Suprapubic skin (tissue), 3 donors: Measurements from ENCODE around the gene IL2RA.

Experiments
- POLR2A ChIP-seq, 2 donors: fragments of 450-650 bp; IDR thresholded peaks; one replicate each; pipeline ENCODE4 v1.6.1; 2017; ENCODE audit warnings: antibody characterized with exemption in 2 of 2, mild to moderate bottlenecking in 2 of 2, moderate library complexity in 2 of 2
- TF ChIP-seq, protein P1 (sequence below), 2 donors: fragments of 200-600 bp in 1 of 2; fragments of 450-650 bp in 1 of 2; sonication (generic) in 1 of 2; IDR thresholded peaks; one replicate each; pipeline ENCODE4 v1.5.1; 2016 to 2019; ENCODE audit warnings: antibody characterized with exemption in 2 of 2, mild to moderate bottlenecking in 1 of 2, moderate library complexity in 1 of 2

DNA sequence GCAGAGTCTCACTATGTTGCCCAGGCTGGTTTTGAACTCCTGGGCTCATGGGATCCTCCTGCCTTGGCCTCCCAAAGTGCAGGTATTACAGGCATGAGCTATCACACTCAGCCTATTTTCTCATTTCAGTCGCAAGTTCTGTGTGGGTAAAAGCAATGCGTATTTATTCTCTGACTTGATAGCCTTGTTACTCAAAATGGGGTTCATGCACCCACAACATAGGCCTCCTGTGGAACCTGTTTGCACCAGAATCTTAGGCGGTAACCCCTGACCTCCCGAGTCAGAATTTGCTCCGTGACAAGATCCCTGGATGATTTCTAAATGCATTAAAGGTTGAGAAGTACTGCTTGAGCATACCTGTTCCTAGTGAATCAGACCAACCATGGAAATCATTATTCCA, 7.3 kb downstream of the IL2RA start:
- TF ChIP-seq POLR2A (IDR thresholded peaks at IDR 0.05), result no peak
- TF ChIP-seq, protein P1, sequence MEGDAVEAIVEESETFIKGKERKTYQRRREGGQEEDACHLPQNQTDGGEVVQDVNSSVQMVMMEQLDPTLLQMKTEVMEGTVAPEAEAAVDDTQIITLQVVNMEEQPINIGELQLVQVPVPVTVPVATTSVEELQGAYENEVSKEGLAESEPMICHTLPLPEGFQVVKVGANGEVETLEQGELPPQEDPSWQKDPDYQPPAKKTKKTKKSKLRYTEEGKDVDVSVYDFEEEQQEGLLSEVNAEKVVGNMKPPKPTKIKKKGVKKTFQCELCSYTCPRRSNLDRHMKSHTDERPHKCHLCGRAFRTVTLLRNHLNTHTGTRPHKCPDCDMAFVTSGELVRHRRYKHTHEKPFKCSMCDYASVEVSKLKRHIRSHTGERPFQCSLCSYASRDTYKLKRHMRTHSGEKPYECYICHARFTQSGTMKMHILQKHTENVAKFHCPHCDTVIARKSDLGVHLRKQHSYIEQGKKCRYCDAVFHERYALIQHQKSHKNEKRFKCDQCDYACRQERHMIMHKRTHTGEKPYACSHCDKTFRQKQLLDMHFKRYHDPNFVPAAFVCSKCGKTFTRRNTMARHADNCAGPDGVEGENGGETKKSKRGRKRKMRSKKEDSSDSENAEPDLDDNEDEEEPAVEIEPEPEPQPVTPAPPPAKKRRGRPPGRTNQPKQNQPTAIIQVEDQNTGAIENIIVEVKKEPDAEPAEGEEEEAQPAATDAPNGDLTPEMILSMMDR (IDR thresholded peaks at IDR 0.05), result no peak
